HCT116 (cell line): ENCODE results near the gene RAP1B. TPM values are rescaled to one million over a fixed set of nuclear protein-coding genes. Genes with fewer than 3 reads are reported as not detected.

ENCODE experiments used
- ATAC-seq: fragments of 200-7000 bp; cut with Tn5 transposase; 2 replicates; pipeline ENCODE4 v1.9.1; 2020; ENCODE audit warnings: mild to moderate bottlenecking, moderate library complexity
- BruUV-seq: library from RNA; stranded (reverse); fragments of 400-500 nt; replicated peaks from 2 replicates; lab custom pipeline; 2021; lab: Mats Ljungman, UMichigan
- CTCF ChIA-PET: fragments of 300-600 bp; sonication (Branson Sonifier 250); formaldehyde crosslinking; loops from one replicate; lab custom pipeline; 2021; ENCODE audit warnings: antibody characterized with exemption; lab: Charles Lee
- POLR2A ChIA-PET: fragments of 300-600, 350-600 bp; sonication (Branson Sonifier 250); formaldehyde crosslinking; loops from one replicate; lab custom pipeline; 2021; ENCODE audit warnings: antibody characterized with exemption; lab: Charles Lee
- RAD21 ChIA-PET, 2 experiments: fragments of 300-600 bp; sonication (Branson Sonifier 250); formaldehyde crosslinking; loops; one replicate each; lab custom pipeline; 2023; ENCODE audit warnings: low total read pairs in 2 of 2; ENCODE audit not compliant: uncharacterized antibody in 2 of 2, unreplicated experiment in 2 of 2, low non-redundant PET in 1 of 2; lab: Charles Lee
- DNase-seq: peaks from one replicate; pipeline ENCODE4 v3.0.0-alpha.2; 2010; ENCODE audit warnings: low read depth, low spot score
- H2AFZ ChIP-seq: fragments of 200-600 bp; shearing (Covaris generic), sonication (generic); 2 replicates; pipeline ENCODE4 v1.6.1; 2017; ENCODE audit warnings: low read depth, mixed run types, mixed read lengths, antibody characterized with exemption, low read length; ENCODE audit not compliant: poor library complexity, severe bottlenecking
- H3K27ac ChIP-seq: 2 replicates; pipeline ENCODE4 v1.5.1; 2012; ENCODE audit warnings: low read depth, low read length
- H3K27me3 ChIP-seq: fragments of 200-600 bp; sonication (generic); 2 replicates; pipeline ENCODE4 v1.6.1; 2016; ENCODE audit warnings: mixed run types, low read length, mixed read lengths; ENCODE audit not compliant: insufficient read depth
- H3K36me3 ChIP-seq, 2 experiments: fragments of 200-500 bp in 1 of 2; fragments of 200-600 bp in 1 of 2; sonication (Bioruptor generic) in 1 of 2; sonication (generic) in 1 of 2; 2 replicates each; pipeline versions ENCODE4 v1.5.1 to v1.6.1; 2014 to 2016; ENCODE audit warnings: low read length in 2 of 2, inconsistent platforms in 1 of 2, mixed read lengths in 1 of 2, mixed run types in 1 of 2; ENCODE audit not compliant: insufficient read depth in 2 of 2, control insufficient read depth in 1 of 2
- H3K4me1 ChIP-seq, 2 experiments: fragments of 200-600 bp in 1 of 2; sonication (generic) in 1 of 2; 2 replicates each; pipeline versions ENCODE4 v1.5.1 to v1.6.1; 2012 to 2017; ENCODE audit warnings: low read length in 2 of 2, inconsistent platforms in 1 of 2, mild to moderate bottlenecking in 1 of 2, mixed read lengths in 1 of 2, mixed run types in 1 of 2, moderate library complexity in 1 of 2; ENCODE audit not compliant: insufficient read depth in 2 of 2, control insufficient read depth in 1 of 2
- H3K4me2 ChIP-seq: fragments of 200-600 bp; sonication (generic); 2 replicates; pipeline ENCODE4 v1.6.1; 2017; ENCODE audit warnings: mixed run types, low read length, mixed read lengths
- H3K4me3 ChIP-seq, 2 experiments: fragments of 200-600 bp in 1 of 2; sonication (generic) in 1 of 2; replicated peaks in 1 of 2; 2 replicates each; pipeline ENCODE4 v1.5.1; 2011 to 2016; ENCODE audit warnings: low read length in 2 of 2, control low read depth in 1 of 2, low read depth in 1 of 2, mild to moderate bottlenecking in 1 of 2, mixed read lengths in 1 of 2, mixed run types in 1 of 2
- H3K79me2 ChIP-seq: fragments of 200-600 bp; sonication (generic); 2 replicates; pipeline ENCODE4 v1.6.1; 2017; ENCODE audit warnings: mild to moderate bottlenecking, mixed run types, low read length, moderate library complexity, mixed read lengths; ENCODE audit not compliant: insufficient read depth
- H3K9ac ChIP-seq: fragments of 200-600 bp; sonication (generic); 2 replicates; pipeline ENCODE4 v1.6.1; 2016; ENCODE audit warnings: low read length, mixed read lengths
- H3K9me2 ChIP-seq: fragments of 200-600 bp; sonication (generic), shearing (Covaris generic); 2 replicates; pipeline ENCODE4 v1.6.1; 2017; ENCODE audit warnings: mixed run types, mild to moderate bottlenecking, moderate library complexity; ENCODE audit not compliant: insufficient read depth
- H3K9me3 ChIP-seq, 2 experiments: fragments of 200-500 bp in 1 of 2; fragments of 200-600 bp in 1 of 2; sonication (Bioruptor generic) in 1 of 2; sonication (generic) in 1 of 2; 2 replicates each; pipeline ENCODE4 v1.6.1; 2014 to 2017; ENCODE audit warnings: low read length in 2 of 2, mixed read lengths in 2 of 2, inconsistent platforms in 1 of 2, low read depth in 1 of 2, mild to moderate bottlenecking in 1 of 2, mixed run types in 1 of 2, moderate library complexity in 1 of 2; ENCODE audit not compliant: control insufficient read depth in 1 of 2, insufficient read depth in 1 of 2
- H4K20me1 ChIP-seq: fragments of 200-600 bp; sonication (generic), shearing (Covaris generic); 2 replicates; pipeline ENCODE4 v1.6.1; 2017; ENCODE audit warnings: mixed run types, mild to moderate bottlenecking, moderate library complexity; ENCODE audit not compliant: insufficient read depth
- CBX3 ChIP-seq: IDR thresholded peaks from 2 replicates; pipeline ENCODE4 v1.6.1; 2012; ENCODE audit warnings: low read depth
- CEBPB ChIP-seq: IDR thresholded peaks from 2 replicates; pipeline ENCODE4 v1.6.1; 2012; ENCODE audit warnings: low read depth
- EGR1 ChIP-seq: IDR thresholded peaks from 2 replicates; pipeline ENCODE4 v1.6.1; 2012; ENCODE audit warnings: low read depth
- ELF1 ChIP-seq: IDR thresholded peaks from 2 replicates; pipeline ENCODE4 v1.6.1; 2012; ENCODE audit warnings: low read depth, borderline replicate concordance
- EZH2 ChIP-seq: fragments of 200-600 bp; sonication (generic); IDR thresholded peaks from 2 replicates; pipeline ENCODE4 v1.6.1; 2017; ENCODE audit warnings: antibody characterized with exemption, mixed run types
- FOSL1 ChIP-seq: IDR thresholded peaks from 2 replicates; pipeline ENCODE4 v1.6.1; 2012; ENCODE audit warnings: low read depth
- JUND ChIP-seq: IDR thresholded peaks from 2 replicates; pipeline ENCODE4 v1.6.1; 2012
- POLR2A ChIP-seq: IDR thresholded peaks from 2 replicates; pipeline ENCODE4 v1.7.0; 2011; ENCODE audit warnings: borderline replicate concordance; ENCODE audit not compliant: insufficient read depth, insufficient read length; ENCODE audit errors: extremely low read depth
- POLR2AphosphoS5 ChIP-seq: IDR thresholded peaks from 2 replicates; pipeline ENCODE4 v1.6.1; 2011; ENCODE audit warnings: mild to moderate bottlenecking, low read depth, low read length, moderate library complexity
- RAD21 ChIP-seq: IDR thresholded peaks from 2 replicates; pipeline ENCODE4 v1.6.1; 2012; ENCODE audit warnings: low read depth, mild to moderate bottlenecking
- SIN3A ChIP-seq: IDR thresholded peaks from 2 replicates; pipeline ENCODE4 v1.6.1; 2012; ENCODE audit warnings: low read depth
- SP1 ChIP-seq: IDR thresholded peaks from 2 replicates; pipeline ENCODE4 v1.6.1; 2012; ENCODE audit warnings: low read depth
- SRF ChIP-seq: IDR thresholded peaks from 2 replicates; pipeline ENCODE4 v1.6.1; 2012; ENCODE audit warnings: low read depth
- TCF7L2 ChIP-seq: IDR thresholded peaks from 2 replicates; pipeline ENCODE4 v1.7.0; 2011; ENCODE audit warnings: borderline replicate concordance, inconsistent platforms; ENCODE audit not compliant: insufficient read depth, insufficient read length; ENCODE audit errors: extremely low read depth
- YY1 ChIP-seq: IDR thresholded peaks from 2 replicates; pipeline ENCODE4 v1.6.1; 2011; ENCODE audit warnings: low read length, low read depth, moderate library complexity, mild to moderate bottlenecking; ENCODE audit not compliant: insufficient replicate concordance; ENCODE audit errors: extremely low read depth
- ZFX ChIP-seq: fragments of 450-650 bp; IDR thresholded peaks from 2 replicates; pipeline ENCODE4 v1.6.1; 2017
- ZNF274 ChIP-seq: fragments of 200-500 bp; sonication (Bioruptor generic); IDR thresholded peaks from 2 replicates; pipeline ENCODE4 v1.6.1; 2014; ENCODE audit warnings: mild to moderate bottlenecking, low read depth, low read length, inconsistent platforms
- intact Hi-C: fragments of 100-400 bp; cut with micrococcal nuclease; formaldehyde crosslinking; loops from 2 replicates; pipeline ENCODE4 v1.10.0; 2022
- total RNA-seq: library from RNA; stranded (reverse); gene quantifications from one replicate; pipeline ENCODE4 v1.2.1, GENCODE V29; 2021; ENCODE audit not compliant: unreplicated experiment
- TF ChIP-seq, protein P1 (sequence below), 3 experiments: fragments of 200-600 bp in 1 of 3; sonication (generic) in 1 of 3; IDR thresholded peaks in 2 of 3; conservative IDR thresholded peaks in 1 of 3; 2 replicates each; pipeline ENCODE4 v1.5.1; 2012 to 2017; ENCODE audit warnings: low read depth in 2 of 3, low read length in 2 of 3, antibody characterized with exemption in 1 of 3, borderline replicate concordance in 1 of 3, control low read depth in 1 of 3, mild to moderate bottlenecking in 1 of 3, mixed read lengths in 1 of 3, mixed run types in 1 of 3, moderate library complexity in 1 of 3; ENCODE audit not compliant: insufficient read depth in 1 of 3
- TF ChIP-seq, protein P2 (sequence below): IDR thresholded peaks from 2 replicates; pipeline ENCODE4 v1.6.1; 2012
- TF ChIP-seq, protein P3 (sequence below): IDR thresholded peaks from 2 replicates; pipeline ENCODE4 v1.6.1; 2012

Gene RAP1B
- total RNA-seq, 1 experiment from 2014 or later = 79.2 TPM

DNA sequence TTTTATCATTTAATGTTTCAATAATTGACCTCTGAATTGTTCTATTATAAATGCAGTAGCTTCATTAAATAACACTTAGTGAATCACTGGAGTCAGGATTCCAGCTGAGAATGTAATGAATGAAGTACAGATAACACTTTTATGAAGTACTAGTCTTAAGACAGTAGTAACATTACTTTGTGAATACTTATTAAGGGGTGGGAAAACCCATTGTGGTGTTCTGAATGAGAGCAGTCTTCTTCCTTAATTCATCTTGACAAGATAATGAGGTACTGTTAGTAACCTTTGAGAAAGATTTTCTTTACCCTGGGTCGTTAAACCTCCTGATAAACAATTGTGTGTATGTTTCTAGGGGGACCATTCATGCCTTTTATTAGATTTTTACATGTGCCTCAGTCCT, 88.8 kb downstream of the RAP1B start:
- DNase-seq (no peak), ATAC-seq (no peak)
- peaks cover 26 to 39% of the 10 kb centered on the region in 2 experiments; a peak in 3 of 4 replicates for H3K36me3 ChIP-seq
- no peak overlapping the region for H2AFZ ChIP-seq
- no peaks in the 10 kb centered on the region for H3K27me3 ChIP-seq
- H3K27ac ChIP-seq = no peak overlapping the region
- H4K20me1 ChIP-seq = no peaks in the 10 kb centered on the region
- no peaks in the 10 kb centered on the region for H3K4me1 ChIP-seq
- intact Hi-C loops = no loop called here
- TF ChIP-seq JUND = no peak
- TF ChIP-seq TCF7L2 = no peak
- TF ChIP-seq ZFX = no peak
- TF ChIP-seq, protein P1, sequence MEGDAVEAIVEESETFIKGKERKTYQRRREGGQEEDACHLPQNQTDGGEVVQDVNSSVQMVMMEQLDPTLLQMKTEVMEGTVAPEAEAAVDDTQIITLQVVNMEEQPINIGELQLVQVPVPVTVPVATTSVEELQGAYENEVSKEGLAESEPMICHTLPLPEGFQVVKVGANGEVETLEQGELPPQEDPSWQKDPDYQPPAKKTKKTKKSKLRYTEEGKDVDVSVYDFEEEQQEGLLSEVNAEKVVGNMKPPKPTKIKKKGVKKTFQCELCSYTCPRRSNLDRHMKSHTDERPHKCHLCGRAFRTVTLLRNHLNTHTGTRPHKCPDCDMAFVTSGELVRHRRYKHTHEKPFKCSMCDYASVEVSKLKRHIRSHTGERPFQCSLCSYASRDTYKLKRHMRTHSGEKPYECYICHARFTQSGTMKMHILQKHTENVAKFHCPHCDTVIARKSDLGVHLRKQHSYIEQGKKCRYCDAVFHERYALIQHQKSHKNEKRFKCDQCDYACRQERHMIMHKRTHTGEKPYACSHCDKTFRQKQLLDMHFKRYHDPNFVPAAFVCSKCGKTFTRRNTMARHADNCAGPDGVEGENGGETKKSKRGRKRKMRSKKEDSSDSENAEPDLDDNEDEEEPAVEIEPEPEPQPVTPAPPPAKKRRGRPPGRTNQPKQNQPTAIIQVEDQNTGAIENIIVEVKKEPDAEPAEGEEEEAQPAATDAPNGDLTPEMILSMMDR (IDR thresholded peaks at IDR 0.05 in 2 of 3, conservative IDR thresholded peaks at IDR 0.05 in 1 of 3; ENCODE audit: borderline replicate concordance in 1 of 3, insufficient read depth in 1 of 3, low read depth in 2 of 3, low read length in 2 of 3) = no peak
- TF ChIP-seq, protein P2, sequence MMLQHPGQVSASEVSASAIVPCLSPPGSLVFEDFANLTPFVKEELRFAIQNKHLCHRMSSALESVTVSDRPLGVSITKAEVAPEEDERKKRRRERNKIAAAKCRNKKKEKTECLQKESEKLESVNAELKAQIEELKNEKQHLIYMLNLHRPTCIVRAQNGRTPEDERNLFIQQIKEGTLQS = no peak
- TF ChIP-seq FOSL1 = no peak
- TF ChIP-seq CEBPB = no peak
- TF ChIP-seq POLR2AphosphoS5 = no peak
- no peak for TF ChIP-seq YY1
- no peak for TF ChIP-seq SIN3A
- TF ChIP-seq, protein P3, sequence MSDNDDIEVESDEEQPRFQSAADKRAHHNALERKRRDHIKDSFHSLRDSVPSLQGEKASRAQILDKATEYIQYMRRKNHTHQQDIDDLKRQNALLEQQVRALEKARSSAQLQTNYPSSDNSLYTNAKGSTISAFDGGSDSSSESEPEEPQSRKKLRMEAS = no peak
- TF ChIP-seq SP1 = no peak
- no peak for TF ChIP-seq POLR2A
- TF ChIP-seq CBX3 = no peak
- no peak for TF ChIP-seq ELF1
- TF ChIP-seq SRF = no peak
- TF ChIP-seq RAD21 = no peak
- TF ChIP-seq EZH2 = no peak
- TF ChIP-seq EGR1 = no peak
- TF ChIP-seq ZNF274 = no peak
- ChIA-PET RAD21 (no interaction called here), CTCF (no interaction called here), POLR2A (no interaction called here)
- no TSS peak for BruUV-seq
- H3K79me2 ChIP-seq = no peaks in the 10 kb centered on the region; the same call in 1 of the 2 replicates
- H3K4me3 ChIP-seq = no peak overlapping the region
- H3K4me2 ChIP-seq = no peak overlapping the region
- no peaks in the 10 kb centered on the region for H3K9me2 ChIP-seq
- no peak overlapping the region for H3K9ac ChIP-seq
- no peaks in the 10 kb centered on the region for H3K9me3 ChIP-seq

Other genes starting within 250 kb of the RAP1B start
- gene NUP107, start 76.1 kb downstream of the RAP1B start, total RNA-seq = 99.0 TPM
- gene SLC35E3, start 135.3 kb downstream of the RAP1B start, total RNA-seq = 4.9 TPM
- 170 TPM for gene MDM2, start 197.3 kb downstream of the RAP1B start, total RNA-seq